H9 (cell line): ENCODE results near the gene CDH23. TPM values are rescaled to one million over a fixed set of nuclear protein-coding genes. Genes with fewer than 3 reads are reported as not detected.

Source experiments
- DNase-seq: peaks from one replicate; pipeline ENCODE4 v3.0.0-alpha.2; 2017
- H2AFZ ChIP-seq: one replicate; pipeline ENCODE4 v1.6.1; 2013; ENCODE audit warnings: mild to moderate bottlenecking, low read length, control low read depth, moderate library complexity
- H2AK5ac ChIP-seq: 2 replicates; pipeline ENCODE4 v1.6.1; 2013; ENCODE audit warnings: low read length, control low read depth, mixed read lengths; ENCODE audit not compliant: insufficient read length
- H2BK120ac ChIP-seq: one replicate; pipeline ENCODE4 v1.6.1; 2013; ENCODE audit warnings: low read depth, mild to moderate bottlenecking, low read length, control low read depth, inconsistent platforms; ENCODE audit not compliant: poor library complexity, severe bottlenecking
- H2BK12ac ChIP-seq: 2 replicates; pipeline ENCODE4 v1.6.1; 2013; ENCODE audit warnings: low read length, control low read depth, mixed read lengths, low read depth; ENCODE audit not compliant: insufficient read length
- H2BK15ac ChIP-seq: 2 replicates; pipeline ENCODE4 v1.6.1; 2013; ENCODE audit warnings: low read depth, low read length, control low read depth
- H2BK20ac ChIP-seq: one replicate; pipeline ENCODE4 v1.6.1; 2013; ENCODE audit warnings: low read depth, mild to moderate bottlenecking, low read length, control low read depth, inconsistent platforms; ENCODE audit not compliant: poor library complexity, severe bottlenecking
- H2BK5ac ChIP-seq: 2 replicates; pipeline ENCODE4 v1.6.1; 2013; ENCODE audit warnings: low read length, control low read depth, mixed read lengths; ENCODE audit not compliant: insufficient read length
- H3K14ac ChIP-seq: 2 replicates; pipeline ENCODE4 v1.6.1; 2013; ENCODE audit warnings: low read length, control low read depth; ENCODE audit not compliant: insufficient read depth
- H3K18ac ChIP-seq: 2 replicates; pipeline ENCODE4 v1.6.1; 2013; ENCODE audit warnings: low read depth, mild to moderate bottlenecking, mixed read lengths, low read length, control low read depth; ENCODE audit not compliant: insufficient read length
- H3K23ac ChIP-seq: 2 replicates; pipeline ENCODE4 v1.6.1; 2013; ENCODE audit warnings: low read length, control low read depth, mixed read lengths, low read depth; ENCODE audit not compliant: insufficient read length
- H3K23me2 ChIP-seq: 2 replicates; pipeline ENCODE4 v1.6.1; 2013; ENCODE audit warnings: low read depth, mild to moderate bottlenecking, mixed read lengths, low read length, control low read depth; ENCODE audit not compliant: insufficient read length, poor library complexity, severe bottlenecking
- H3K27ac ChIP-seq: 2 replicates; pipeline ENCODE4 v1.5.1; 2013; ENCODE audit warnings: low read length, control low read depth, mixed read lengths, low read depth; ENCODE audit not compliant: insufficient read length
- H3K27me3 ChIP-seq: 2 replicates; pipeline ENCODE4 v1.6.1; 2013; ENCODE audit warnings: low read length, control low read depth, inconsistent platforms; ENCODE audit not compliant: insufficient read depth
- H3K4ac ChIP-seq: 2 replicates; pipeline ENCODE4 v1.6.1; 2013; ENCODE audit warnings: low read depth, mild to moderate bottlenecking, control low read depth, inconsistent platforms, low read length, moderate library complexity
- H3K4me1 ChIP-seq: 2 replicates; pipeline ENCODE4 v1.6.1; 2013; ENCODE audit warnings: low read length, control low read depth, inconsistent platforms; ENCODE audit not compliant: insufficient read depth
- H3K4me2 ChIP-seq: 2 replicates; pipeline ENCODE4 v1.6.1; 2013; ENCODE audit warnings: low read length, control low read depth, mixed read lengths; ENCODE audit not compliant: insufficient read length, insufficient read depth
- H3K56ac ChIP-seq: 2 replicates; pipeline ENCODE4 v1.6.1; 2013; ENCODE audit warnings: low read depth, mild to moderate bottlenecking, mixed read lengths, low read length, control low read depth; ENCODE audit not compliant: insufficient read length
- H3K79me1 ChIP-seq: 2 replicates; pipeline ENCODE4 v1.6.1; 2013; ENCODE audit warnings: low read depth, mild to moderate bottlenecking, moderate library complexity, low read length, control low read depth, inconsistent platforms; ENCODE audit not compliant: insufficient read depth, poor library complexity, severe bottlenecking
- H3K79me2 ChIP-seq: 2 replicates; pipeline ENCODE4 v1.6.1; 2013; ENCODE audit warnings: low read length, control low read depth, inconsistent platforms; ENCODE audit not compliant: insufficient read depth
- H3K9ac ChIP-seq: 2 replicates; pipeline ENCODE4 v1.6.1; 2013; ENCODE audit warnings: low read length, control low read depth, mixed read lengths; ENCODE audit not compliant: insufficient read length; ENCODE audit errors: extremely low read depth
- H3K9me3 ChIP-seq: one replicate; pipeline ENCODE4 v1.6.1; 2013; ENCODE audit warnings: low read depth, low read length, inconsistent platforms; ENCODE audit not compliant: control insufficient read depth
- H3T11ph ChIP-seq: one replicate; pipeline ENCODE4 v1.6.1; 2013; ENCODE audit warnings: mild to moderate bottlenecking, low read length, control low read depth, inconsistent platforms
- H4K20me1 ChIP-seq: one replicate; pipeline ENCODE4 v1.6.1; 2013; ENCODE audit not compliant: control insufficient read depth, insufficient read length, insufficient read depth
- H4K5ac ChIP-seq: 2 replicates; pipeline ENCODE4 v1.6.1; 2013; ENCODE audit warnings: low read depth, mild to moderate bottlenecking, mixed read lengths, low read length, control low read depth; ENCODE audit not compliant: insufficient read length
- H4K8ac ChIP-seq: replicated peaks from 2 replicates; pipeline ENCODE4 v1.6.1; 2013; ENCODE audit warnings: low read length, control low read depth, mixed read lengths, low read depth; ENCODE audit not compliant: insufficient read length
- H4K91ac ChIP-seq: 2 replicates; pipeline ENCODE4 v1.6.1; 2013; ENCODE audit warnings: low read depth, mild to moderate bottlenecking, moderate library complexity, mixed read lengths, low read length, control low read depth; ENCODE audit not compliant: insufficient read length
- H3K27ac Mint-ChIP-seq, 3 experiments: 2 replicates in 2 of 3; 3 replicates in 1 of 3; pipeline ENCODE4 v1.8.0; 2020 to 2021; ENCODE audit warnings: mixed read lengths in 3 of 3, mild to moderate bottlenecking in 1 of 3, moderate library complexity in 1 of 3
- H3K27me3 Mint-ChIP-seq: 2 replicates; pipeline ENCODE4 v1.8.0; 2021; ENCODE audit warnings: low read depth, mild to moderate bottlenecking, moderate library complexity, mixed read lengths
- H3K36me3 Mint-ChIP-seq, 3 experiments: 2 replicates in 2 of 3; 3 replicates in 1 of 3; pipeline ENCODE4 v1.8.0; 2020 to 2021; ENCODE audit warnings: low read depth in 3 of 3, mixed read lengths in 3 of 3; ENCODE audit not compliant: insufficient read depth in 1 of 3
- H3K4me1 Mint-ChIP-seq, 2 experiments: 2 replicates each; pipeline ENCODE4 v1.8.0; 2020; ENCODE audit warnings: mixed read lengths in 2 of 2
- H3K4me3 Mint-ChIP-seq, 2 experiments: 2 replicates in 1 of 2; 3 replicates in 1 of 2; pipeline ENCODE4 v1.8.0; 2020 to 2021; ENCODE audit warnings: mild to moderate bottlenecking in 2 of 2, mixed read lengths in 2 of 2, moderate library complexity in 1 of 2
- H3K9me3 Mint-ChIP-seq, 2 experiments: 2 replicates in 1 of 2; 3 replicates in 1 of 2; pipeline ENCODE4 v1.8.0; 2020; ENCODE audit warnings: mild to moderate bottlenecking in 2 of 2, mixed read lengths in 2 of 2, moderate library complexity in 1 of 2
- WGBS: extraction: QIAGEN DNeasy Blood & Tissue Kit; methylation state at CpG from one replicate; pipeline ENCODE4 v1.1.7; 2013; ENCODE audit warnings: missing lambda C conversion rate, low lambda C conversion rate, mixed read lengths; ENCODE audit not compliant: insufficient read length; ENCODE audit errors: extremely low coverage; 5-methylcytosine and 5-hydroxymethylcytosine counted together
- total RNA-seq: library from RNA; stranded (reverse); gene quantifications from 2 replicates; pipeline ENCODE4 v1.2.1, GENCODE V29; 2021
- TF ChIP-seq, protein P1 (sequence below): fragments of 200-600 bp; sonication (generic); conservative IDR thresholded peaks from 3 replicates; pipeline ENCODE4 v1.8.0; 2021; ENCODE audit warnings: antibody characterized with exemption, mild to moderate bottlenecking

Gene CDH23
- total RNA-seq, 1 experiment from 2014 or later, result 2.1 TPM

DNA sequence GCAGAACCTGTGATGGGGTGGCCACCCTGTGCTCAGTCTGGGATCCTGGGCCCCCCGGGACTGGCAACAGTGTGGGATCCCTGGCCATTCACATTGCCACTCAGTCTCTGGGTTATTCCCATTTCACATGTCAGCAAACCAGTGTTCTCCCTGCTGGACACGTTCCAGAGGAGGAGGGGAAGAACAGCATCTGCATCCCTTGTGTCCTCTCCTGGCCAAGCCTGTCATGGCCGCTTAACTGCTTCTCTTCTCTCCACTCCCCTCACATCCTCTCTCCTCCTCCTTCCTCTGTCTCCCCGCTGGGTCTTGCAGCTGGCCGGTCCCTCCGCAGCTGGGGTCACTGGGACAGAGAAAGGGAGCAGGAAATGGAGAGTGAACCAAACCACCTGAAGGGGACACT, 248.5 kb downstream of the CDH23 start:
- no peaks in the 10 kb centered on the region for H3K9me3 ChIP-seq
- no peak overlapping the region for H3K18ac ChIP-seq
- Mint-ChIP-seq H3K4me3 (no peak overlapping the region), H3K27me3 (peaks cover 19% of the 10 kb centered on the region), H3K36me3 (no peaks in the 10 kb centered on the region), H3K27ac (peak overlapping the region in 1 of 3 experiments; percentile 5; a peak in 1 of 7 replicates), H3K9me3 (no peaks in the 10 kb centered on the region; a peak in 2 of 5 replicates), H3K4me1 (peaks cover 37 to 42% of the 10 kb centered on the region in 2 experiments)
- H2AK5ac ChIP-seq, result no peak overlapping the region
- no peaks in the 10 kb centered on the region for H4K20me1 ChIP-seq
- TF ChIP-seq, protein P1, sequence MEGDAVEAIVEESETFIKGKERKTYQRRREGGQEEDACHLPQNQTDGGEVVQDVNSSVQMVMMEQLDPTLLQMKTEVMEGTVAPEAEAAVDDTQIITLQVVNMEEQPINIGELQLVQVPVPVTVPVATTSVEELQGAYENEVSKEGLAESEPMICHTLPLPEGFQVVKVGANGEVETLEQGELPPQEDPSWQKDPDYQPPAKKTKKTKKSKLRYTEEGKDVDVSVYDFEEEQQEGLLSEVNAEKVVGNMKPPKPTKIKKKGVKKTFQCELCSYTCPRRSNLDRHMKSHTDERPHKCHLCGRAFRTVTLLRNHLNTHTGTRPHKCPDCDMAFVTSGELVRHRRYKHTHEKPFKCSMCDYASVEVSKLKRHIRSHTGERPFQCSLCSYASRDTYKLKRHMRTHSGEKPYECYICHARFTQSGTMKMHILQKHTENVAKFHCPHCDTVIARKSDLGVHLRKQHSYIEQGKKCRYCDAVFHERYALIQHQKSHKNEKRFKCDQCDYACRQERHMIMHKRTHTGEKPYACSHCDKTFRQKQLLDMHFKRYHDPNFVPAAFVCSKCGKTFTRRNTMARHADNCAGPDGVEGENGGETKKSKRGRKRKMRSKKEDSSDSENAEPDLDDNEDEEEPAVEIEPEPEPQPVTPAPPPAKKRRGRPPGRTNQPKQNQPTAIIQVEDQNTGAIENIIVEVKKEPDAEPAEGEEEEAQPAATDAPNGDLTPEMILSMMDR, result no peak
- H2BK12ac ChIP-seq, result no peak overlapping the region
- no peak overlapping the region for H3K4me2 ChIP-seq
- H3K79me2 ChIP-seq, result no peaks in the 10 kb centered on the region
- H2BK120ac ChIP-seq, result no peak overlapping the region
- no peak overlapping the region for H3K9ac ChIP-seq
- H3K4ac ChIP-seq, result no peak overlapping the region
- H3K23ac ChIP-seq, result no peak overlapping the region
- H2BK20ac ChIP-seq, result no peak overlapping the region
- H2BK5ac ChIP-seq, result no peak overlapping the region
- no peaks in the 10 kb centered on the region for H3K79me1 ChIP-seq
- H4K91ac ChIP-seq, result no peak overlapping the region
- no peak overlapping the region for H4K5ac ChIP-seq
- H3K56ac ChIP-seq, result no peak overlapping the region
- H2BK15ac ChIP-seq, result no peak overlapping the region
- H4K8ac ChIP-seq, result no peak overlapping the region
- no peak overlapping the region for H3T11ph ChIP-seq
- DNase-seq, result no peak
- no peaks in the 10 kb centered on the region for H3K23me2 ChIP-seq
- H3K27me3 ChIP-seq, result no peaks in the 10 kb centered on the region
- no CpG with 5 or more reads among the region's 6 CpGs for WGBS
- H2AFZ ChIP-seq, result no peak overlapping the region
- peaks cover 2% of the 10 kb centered on the region; the same call in 1 of the 2 replicates for H3K4me1 ChIP-seq
- H3K27ac ChIP-seq, result no peak overlapping the region
- H3K14ac ChIP-seq, result peak overlapping the region; percentile 39; the same call in 1 of the 2 replicates
